ENCODE measurements around the gene BUB1B.

DNA sequence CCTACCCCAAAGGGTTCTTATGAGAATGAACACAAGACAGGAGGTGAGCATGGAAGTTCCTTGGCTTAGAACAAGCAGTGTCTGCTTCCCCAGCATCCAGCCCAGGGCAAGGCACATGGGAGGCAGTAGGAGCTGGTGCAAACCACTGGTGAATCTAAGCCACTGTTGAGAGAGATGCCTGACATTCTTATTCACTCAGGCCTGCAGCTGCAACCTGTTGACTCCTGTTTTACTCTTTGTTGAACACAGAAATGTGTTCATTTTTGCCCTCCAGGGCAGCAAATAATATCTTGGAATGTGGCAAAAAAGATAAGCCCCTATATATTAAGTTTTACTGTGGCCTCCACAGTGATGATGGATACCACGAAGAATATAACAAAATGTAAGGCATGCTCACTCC, 69.1 kb downstream of the BUB1B start:
- TF ChIP-seq, protein P1, sequence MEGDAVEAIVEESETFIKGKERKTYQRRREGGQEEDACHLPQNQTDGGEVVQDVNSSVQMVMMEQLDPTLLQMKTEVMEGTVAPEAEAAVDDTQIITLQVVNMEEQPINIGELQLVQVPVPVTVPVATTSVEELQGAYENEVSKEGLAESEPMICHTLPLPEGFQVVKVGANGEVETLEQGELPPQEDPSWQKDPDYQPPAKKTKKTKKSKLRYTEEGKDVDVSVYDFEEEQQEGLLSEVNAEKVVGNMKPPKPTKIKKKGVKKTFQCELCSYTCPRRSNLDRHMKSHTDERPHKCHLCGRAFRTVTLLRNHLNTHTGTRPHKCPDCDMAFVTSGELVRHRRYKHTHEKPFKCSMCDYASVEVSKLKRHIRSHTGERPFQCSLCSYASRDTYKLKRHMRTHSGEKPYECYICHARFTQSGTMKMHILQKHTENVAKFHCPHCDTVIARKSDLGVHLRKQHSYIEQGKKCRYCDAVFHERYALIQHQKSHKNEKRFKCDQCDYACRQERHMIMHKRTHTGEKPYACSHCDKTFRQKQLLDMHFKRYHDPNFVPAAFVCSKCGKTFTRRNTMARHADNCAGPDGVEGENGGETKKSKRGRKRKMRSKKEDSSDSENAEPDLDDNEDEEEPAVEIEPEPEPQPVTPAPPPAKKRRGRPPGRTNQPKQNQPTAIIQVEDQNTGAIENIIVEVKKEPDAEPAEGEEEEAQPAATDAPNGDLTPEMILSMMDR (IDR thresholded peaks at IDR 0.05; ENCODE audit: low read depth, low read length), result no peak
- TF ChIP-seq POLR2A (IDR thresholded peaks at IDR 0.05; ENCODE audit: extremely low read depth, insufficient read length) (no peak), MYC (IDR thresholded peaks at IDR 0.05; ENCODE audit: low read depth, low read length) (no peak)

Measured in NB4 (cell line).